Tibial artery (tissue), 4 donors: Measurements from ENCODE around the gene UGT2A1.

Experiments used
- DNase-seq, 2 donors: peaks; one replicate each; pipeline ENCODE4 v3.0.0-alpha.2; 2019
- H3K27ac ChIP-seq, 2 donors: fragments of 200-600 bp; sonication (generic) in 1 of 2; 1 replicate in 1 of 2; 2 replicates in 1 of 2; pipeline ENCODE4 v1.5.1; 2018 to 2019; ENCODE audit warnings: mild to moderate bottlenecking in 1 of 2
- H3K27me3 ChIP-seq, 2 donors: fragments of 200-600 bp; sonication (generic) in 1 of 2; one replicate each; pipeline versions ENCODE4 v1.5.1 to v1.6.0; 2016 to 2019
- H3K36me3 ChIP-seq, 3 donors: fragments of 200-600 bp; sonication (generic) in 2 of 3; one replicate each; pipeline ENCODE4 v1.5.1; 2016 to 2019; ENCODE audit warnings: mild to moderate bottlenecking in 2 of 3
- H3K4me1 ChIP-seq, 4 donors: fragments of 200-600 bp; sonication (generic) in 2 of 4; 1 replicate in 3 of 4; 2 replicates in 1 of 4; pipeline ENCODE4 v1.5.1; 2016 to 2019
- H3K4me3 ChIP-seq, 2 donors: fragments of 200-600 bp; sonication (generic) in 1 of 2; 1 replicate in 1 of 2; 2 replicates in 1 of 2; pipeline ENCODE4 v1.5.1; 2018 to 2019; ENCODE audit warnings: mild to moderate bottlenecking in 2 of 2
- H3K9me3 ChIP-seq, 3 donors: fragments of 200-600 bp; sonication (generic) in 1 of 3; one replicate each; pipeline ENCODE4 v1.5.1; 2016 to 2019
- intact Hi-C: fragments of 100-400 bp; cut with DNase I; formaldehyde crosslinking; loops from one replicate; pipeline ENCODE4 v1.15.0; 2023; ENCODE audit warnings: low total_unique reads
- TF ChIP-seq, protein P1 (sequence below), 2 experiments: fragments of 200-600 bp in 1 of 2; fragments of 450-650 bp in 1 of 2; IDR thresholded peaks; one replicate each; pipeline ENCODE4 v1.5.1; 2017 to 2019; ENCODE audit warnings: antibody characterized with exemption in 2 of 2, mild to moderate bottlenecking in 1 of 2, moderate library complexity in 1 of 2

The UGT2A1 gene

DNA sequence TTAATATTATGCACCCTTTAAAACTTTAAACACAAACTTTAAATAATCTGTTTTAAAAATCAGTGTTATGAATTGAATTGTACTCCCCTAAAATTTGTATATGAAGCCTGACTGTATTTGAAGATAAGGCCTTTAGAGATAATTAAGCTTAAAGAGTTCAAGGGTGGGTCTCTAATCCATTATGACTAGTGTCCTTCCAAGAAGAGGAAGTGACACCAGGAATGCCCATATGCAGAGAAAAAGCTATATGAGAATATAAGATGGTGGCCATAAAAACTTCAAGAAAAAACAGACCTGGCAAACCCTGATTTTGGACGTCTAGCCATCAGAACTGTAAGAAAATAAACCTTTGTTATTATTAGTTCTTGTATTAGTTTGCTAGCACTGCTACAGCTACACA is 42.6 kb downstream of the UGT2A1 start:
- Histone ChIP-seq H3K4me1 (no peaks in the 10 kb centered on the region), H3K4me3 (no peak overlapping the region), H3K27me3 (no peaks in the 10 kb centered on the region), H3K27ac (no peak overlapping the region), H3K9me3 (no peaks in the 10 kb centered on the region), H3K36me3 (no peaks in the 10 kb centered on the region)
- intact Hi-C loops: no loop called here
- no peak for DNase-seq
- TF ChIP-seq, protein P1, sequence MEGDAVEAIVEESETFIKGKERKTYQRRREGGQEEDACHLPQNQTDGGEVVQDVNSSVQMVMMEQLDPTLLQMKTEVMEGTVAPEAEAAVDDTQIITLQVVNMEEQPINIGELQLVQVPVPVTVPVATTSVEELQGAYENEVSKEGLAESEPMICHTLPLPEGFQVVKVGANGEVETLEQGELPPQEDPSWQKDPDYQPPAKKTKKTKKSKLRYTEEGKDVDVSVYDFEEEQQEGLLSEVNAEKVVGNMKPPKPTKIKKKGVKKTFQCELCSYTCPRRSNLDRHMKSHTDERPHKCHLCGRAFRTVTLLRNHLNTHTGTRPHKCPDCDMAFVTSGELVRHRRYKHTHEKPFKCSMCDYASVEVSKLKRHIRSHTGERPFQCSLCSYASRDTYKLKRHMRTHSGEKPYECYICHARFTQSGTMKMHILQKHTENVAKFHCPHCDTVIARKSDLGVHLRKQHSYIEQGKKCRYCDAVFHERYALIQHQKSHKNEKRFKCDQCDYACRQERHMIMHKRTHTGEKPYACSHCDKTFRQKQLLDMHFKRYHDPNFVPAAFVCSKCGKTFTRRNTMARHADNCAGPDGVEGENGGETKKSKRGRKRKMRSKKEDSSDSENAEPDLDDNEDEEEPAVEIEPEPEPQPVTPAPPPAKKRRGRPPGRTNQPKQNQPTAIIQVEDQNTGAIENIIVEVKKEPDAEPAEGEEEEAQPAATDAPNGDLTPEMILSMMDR (IDR thresholded peaks at IDR 0.05): no peak

DNA sequence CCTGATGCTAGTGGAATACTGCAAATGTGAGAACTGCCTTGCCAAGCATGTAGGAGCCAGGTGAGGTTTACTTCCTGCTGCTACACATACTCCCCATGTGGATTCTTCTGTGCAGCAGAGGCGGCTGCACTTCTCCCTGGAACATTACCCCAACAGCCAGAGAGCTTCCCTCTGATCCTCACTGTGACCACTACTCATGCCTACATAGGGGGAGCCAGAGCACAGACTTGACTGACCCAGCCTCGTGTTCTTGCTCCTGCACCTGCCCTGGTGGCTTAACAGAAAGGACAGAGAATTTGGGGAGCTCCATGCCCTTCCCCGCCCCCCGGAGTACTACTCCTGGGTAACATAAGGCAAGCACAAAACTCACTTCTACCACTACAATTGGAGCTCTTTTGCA is 52.0 kb downstream of the UGT2A1 start:
- Histone ChIP-seq H3K4me3 (no peak overlapping the region), H3K4me1 (no peaks in the 10 kb centered on the region), H3K27me3 (no peaks in the 10 kb centered on the region), H3K9me3 (no peaks in the 10 kb centered on the region), H3K27ac (no peak overlapping the region), H3K36me3 (no peaks in the 10 kb centered on the region)
- TF ChIP-seq, protein P1 (IDR thresholded peaks at IDR 0.05): no peak
- intact Hi-C loops: no loop called here
- DNase-seq: no peak

DNA sequence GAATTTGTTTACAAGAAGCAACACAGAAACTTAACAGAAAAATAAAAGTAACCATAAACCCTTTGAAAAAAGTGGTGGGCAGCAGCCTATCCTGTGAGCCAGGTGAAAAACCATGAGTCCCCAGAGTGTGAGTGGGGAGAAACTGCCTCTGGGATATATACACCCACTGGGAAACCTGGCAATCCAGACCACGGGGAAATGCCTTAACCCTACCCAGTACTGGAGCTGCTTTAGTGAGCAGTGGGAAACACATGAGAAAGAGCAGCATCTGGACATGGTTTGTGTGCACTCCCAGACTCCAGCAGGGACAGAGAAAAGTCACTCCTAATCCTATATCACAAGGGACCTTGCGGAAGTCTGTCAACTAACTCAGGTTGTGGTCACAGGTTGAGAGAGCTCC is 53.0 kb downstream of the UGT2A1 start:
- Histone ChIP-seq H3K4me3 (no peak overlapping the region), H3K27ac (no peak overlapping the region), H3K36me3 (no peaks in the 10 kb centered on the region), H3K27me3 (no peaks in the 10 kb centered on the region), H3K9me3 (no peaks in the 10 kb centered on the region), H3K4me1 (no peaks in the 10 kb centered on the region)
- intact Hi-C loops: no loop called here
- DNase-seq: no peak
- TF ChIP-seq, protein P1 (IDR thresholded peaks at IDR 0.05): no peak

DNA sequence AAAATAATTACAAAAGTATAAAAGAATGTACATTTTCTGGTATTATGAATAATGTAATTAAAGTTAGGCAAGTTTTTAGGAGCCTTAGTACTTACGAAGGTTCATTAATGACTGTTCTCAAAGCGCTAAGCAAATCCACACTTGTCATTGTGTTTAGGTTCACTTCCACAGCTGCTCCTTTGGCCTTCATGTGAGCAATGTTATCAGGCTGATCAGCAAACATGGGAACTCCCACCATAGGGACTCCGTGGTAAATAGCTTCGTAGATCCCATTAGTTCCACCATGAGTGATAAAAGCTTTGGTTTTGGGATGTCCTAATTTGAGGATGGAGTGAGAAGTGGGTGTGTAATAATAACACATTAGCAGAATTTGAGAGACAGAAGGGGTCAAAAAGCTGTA is 58.7 kb downstream of the UGT2A1 start:
- intact Hi-C loops: no loop called here
- DNase-seq: no peak
- Histone ChIP-seq H3K9me3 (no peaks in the 10 kb centered on the region), H3K27me3 (no peaks in the 10 kb centered on the region), H3K4me1 (no peaks in the 10 kb centered on the region), H3K36me3 (no peaks in the 10 kb centered on the region), H3K27ac (no peak overlapping the region), H3K4me3 (no peak overlapping the region)
- TF ChIP-seq, protein P1 (IDR thresholded peaks at IDR 0.05): no peak

DNA sequence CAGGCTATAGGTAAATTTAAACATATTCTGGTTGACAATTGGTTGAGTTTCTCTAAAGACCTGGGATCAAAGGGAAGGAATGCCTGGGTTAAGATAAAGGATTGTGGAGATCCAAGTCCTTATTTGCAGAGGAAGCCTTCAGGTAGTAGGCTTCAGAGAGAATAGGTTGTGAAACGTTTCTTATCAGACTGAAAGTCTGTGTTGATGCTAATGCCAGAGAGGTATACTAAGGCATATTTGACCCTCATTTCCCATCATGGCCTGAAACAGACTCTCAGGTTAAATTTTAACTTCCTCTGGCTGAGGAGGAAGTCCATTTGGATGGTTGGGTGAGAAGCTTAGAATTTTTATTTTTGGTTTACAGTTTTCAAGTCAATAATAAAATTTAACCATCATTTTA is 61.7 kb downstream of the UGT2A1 start:
- TF ChIP-seq, protein P1 (IDR thresholded peaks at IDR 0.05): no peak
- H3K36me3 ChIP-seq: no peaks in the 10 kb centered on the region
- H3K27me3 ChIP-seq: no peaks in the 10 kb centered on the region
- H3K4me3 ChIP-seq: no peak overlapping the region
- H3K4me1 ChIP-seq: no peaks in the 10 kb centered on the region
- DNase-seq: no peak
- no peaks in the 10 kb centered on the region for H3K9me3 ChIP-seq
- intact Hi-C loops: no loop called here
- H3K27ac ChIP-seq: no peak overlapping the region

DNA sequence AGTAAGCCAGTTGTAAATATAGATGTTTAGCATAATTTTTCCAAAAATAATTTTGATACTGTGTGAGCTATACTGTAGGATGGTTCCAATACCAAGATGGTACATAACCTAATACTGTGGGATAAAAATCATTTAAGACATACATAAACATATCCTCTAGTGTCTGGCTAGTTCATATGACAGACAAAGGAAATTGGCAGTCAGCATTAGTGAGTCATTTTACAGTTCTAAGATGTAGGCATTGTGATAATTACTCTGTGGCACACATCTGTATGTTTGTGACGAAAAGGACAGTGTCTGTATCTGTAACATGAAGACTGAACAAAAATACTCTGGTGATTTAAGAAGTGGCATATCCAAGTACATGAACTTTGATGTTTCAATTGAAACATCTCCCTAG is 63.2 kb downstream of the UGT2A1 start:
- TF ChIP-seq, protein P1 (IDR thresholded peaks at IDR 0.05): no peak
- no peaks in the 10 kb centered on the region for H3K9me3 ChIP-seq
- no peak overlapping the region for H3K27ac ChIP-seq
- H3K4me1 ChIP-seq: no peaks in the 10 kb centered on the region
- intact Hi-C loops: no loop called here
- no peaks in the 10 kb centered on the region for H3K36me3 ChIP-seq
- no peak for DNase-seq
- H3K27me3 ChIP-seq: no peaks in the 10 kb centered on the region
- H3K4me3 ChIP-seq: no peak overlapping the region
